Upper lobe of left lung (tissue), 4 donors: ENCODE measurements around the gene ATP6V1F.

ENCODE experiments used
- CTCF ChIP-seq, 6 experiments: fragments of 450-650 bp in 4 of 6; fragments of 200-600 bp in 2 of 6; sonication (generic) in 2 of 6; IDR thresholded peaks; one replicate each; pipeline ENCODE4 v1.5.1; 2016 to 2019; ENCODE audit warnings: antibody characterized with exemption in 6 of 6
- POLR2A ChIP-seq, 4 donors: fragments of 450-650 bp; IDR thresholded peaks; one replicate each; pipeline ENCODE4 v1.5.1; 2016 to 2017; ENCODE audit warnings: antibody characterized with exemption in 4 of 4, mild to moderate bottlenecking in 2 of 4
- POLR2AphosphoS5 ChIP-seq, 2 donors: sonication (generic); formaldehyde crosslinking; IDR thresholded peaks; one replicate each; pipeline ENCODE4 v1.5.1; 2017; ENCODE audit warnings: antibody characterized with exemption in 2 of 2

- no peak for TF ChIP-seq POLR2A (IDR thresholded peaks at IDR 0.05)
- no peak for TF ChIP-seq CTCF (IDR thresholded peaks at IDR 0.05)
- no peak for TF ChIP-seq POLR2AphosphoS5 (IDR thresholded peaks at IDR 0.05)
Measured at GRCh38 chr7:128831994-128832879, 30.4 kb upstream of the ATP6V1F start.
